SW 1271 (cell line): ENCODE data around the gene CFAP45.

Experiments used
- DNase-seq, 2 experiments: peaks; one replicate each; lab custom pipeline; 2025; lab: John Stamatoyannopoulos, UW

The CFAP45 gene, protein sequence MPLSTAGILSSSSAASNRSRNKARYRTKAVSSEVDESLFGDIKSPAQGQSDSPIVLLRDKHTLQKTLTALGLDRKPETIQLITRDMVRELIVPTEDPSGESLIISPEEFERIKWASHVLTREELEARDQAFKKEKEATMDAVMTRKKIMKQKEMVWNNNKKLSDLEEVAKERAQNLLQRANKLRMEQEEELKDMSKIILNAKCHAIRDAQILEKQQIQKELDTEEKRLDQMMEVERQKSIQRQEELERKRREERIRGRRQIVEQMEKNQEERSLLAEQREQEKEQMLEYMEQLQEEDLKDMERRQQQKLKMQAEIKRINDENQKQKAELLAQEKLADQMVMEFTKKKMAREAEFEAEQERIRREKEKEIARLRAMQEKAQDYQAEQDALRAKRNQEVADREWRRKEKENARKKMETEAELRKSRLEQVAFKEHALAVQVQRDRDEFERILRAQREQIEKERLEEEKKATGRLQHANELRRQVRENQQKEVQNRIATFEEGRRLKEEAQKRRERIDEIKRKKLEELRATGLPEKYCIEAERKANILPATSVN

DNA sequence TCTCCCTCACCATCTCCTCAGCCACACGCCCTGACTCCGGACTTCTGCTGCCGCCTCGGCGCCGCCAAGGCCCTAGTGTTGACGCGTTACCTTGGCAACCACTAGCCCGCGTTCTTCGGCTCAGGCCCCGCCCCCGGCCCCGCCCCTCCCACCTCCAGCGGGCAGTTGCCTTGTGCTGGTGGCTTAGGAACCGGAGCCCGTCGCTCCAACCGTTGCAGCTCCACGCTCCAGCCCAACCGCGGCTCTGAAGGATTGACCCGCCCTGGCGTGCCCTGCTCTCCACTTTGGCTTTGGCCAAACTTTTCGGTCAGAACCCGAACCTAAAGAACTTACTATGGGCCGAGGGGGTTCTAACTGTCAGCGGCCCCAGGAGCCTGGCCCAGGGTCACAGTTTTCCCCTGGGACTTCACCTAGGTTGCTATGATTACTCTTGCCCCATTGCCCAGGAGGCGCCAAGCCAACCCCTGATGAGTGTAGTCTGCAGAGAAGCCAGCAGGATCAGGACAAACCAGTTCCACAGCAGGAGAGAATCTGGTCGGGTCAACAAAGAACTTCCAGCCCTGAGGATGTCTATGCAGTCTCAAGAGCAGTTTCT is at the start of gene CFAP45:
TSS of gene CFAP45 (minus strand) at position 80 of the 595 bp plus-strand sequence. CDS start at position 13, 67 bp downstream.
- DNase-seq: no peak

- no peak for DNase-seq
Observed at GRCh38 chr1:159949123-159949522, 49.2 kb upstream of the CFAP45 start.

DNA sequence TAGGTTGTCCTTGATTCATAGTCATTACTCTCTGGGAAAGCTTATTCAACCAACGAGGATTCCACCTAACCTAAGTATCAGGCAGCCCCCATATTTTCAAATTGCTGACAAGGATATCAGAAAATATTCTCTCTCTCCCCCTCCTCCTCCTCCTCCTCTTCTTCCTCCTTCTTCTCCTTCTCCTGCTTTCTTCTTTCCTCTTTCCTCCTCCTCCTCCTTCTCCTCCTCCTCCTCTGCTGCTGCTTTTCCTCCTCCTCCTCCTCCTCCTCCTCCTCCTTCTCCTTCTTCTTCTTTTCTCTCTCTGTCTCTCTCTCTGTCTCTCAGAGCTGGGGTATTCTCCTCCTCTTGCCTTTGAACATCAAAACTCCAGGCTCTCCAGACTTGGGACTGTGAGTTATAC is 48.0 kb upstream of the CFAP45 start:
- DNase-seq: no peak

- DNase-seq: no peak
Observed at GRCh38 chr1:159946242-159947187, 46.5 kb upstream of the CFAP45 start.

DNA sequence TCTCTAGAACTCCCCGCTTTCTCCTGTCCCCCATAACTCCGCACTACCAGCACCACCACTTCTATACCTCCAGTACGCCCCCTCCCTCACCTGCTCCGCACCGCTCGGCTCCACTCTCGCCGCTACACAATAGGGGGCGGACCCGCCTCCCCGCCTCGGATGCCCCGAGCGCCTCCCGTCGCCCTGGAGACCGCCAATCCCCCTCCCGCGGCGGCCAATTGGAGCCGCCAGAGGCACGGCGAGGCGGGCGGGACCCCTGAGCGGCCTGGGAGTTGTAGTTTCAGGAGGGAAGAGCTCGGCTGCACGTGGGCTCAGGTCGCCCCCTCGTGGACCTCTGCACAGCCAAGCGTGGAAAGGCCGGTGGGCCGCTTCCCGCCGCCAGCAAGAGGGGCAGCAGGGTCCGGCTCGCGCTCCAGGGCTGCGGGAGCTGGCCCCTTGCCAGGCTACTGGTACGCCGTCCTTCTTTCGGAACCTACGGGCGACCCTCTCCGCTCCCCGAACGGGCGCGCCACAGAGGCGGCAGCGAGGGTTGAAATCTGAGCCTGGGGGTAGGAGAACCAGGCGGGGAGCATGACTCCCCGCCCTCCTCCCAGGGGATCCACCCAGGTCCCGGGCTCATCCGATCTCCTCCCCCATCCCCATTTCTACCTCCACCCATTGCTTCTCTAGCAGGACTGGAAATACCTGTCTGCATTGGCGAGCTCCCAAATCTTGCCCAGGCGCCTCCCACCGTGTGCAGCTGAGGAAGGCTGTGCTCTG is 45.7 kb upstream of the CFAP45 start, which contains the start of gene IGSF9:
TSS of gene IGSF9 (minus strand) at position 131 of the 759 bp plus-strand sequence. CDS start 2,159 bp downstream, outside the sequence.
- DNase-seq: no peak

DNA sequence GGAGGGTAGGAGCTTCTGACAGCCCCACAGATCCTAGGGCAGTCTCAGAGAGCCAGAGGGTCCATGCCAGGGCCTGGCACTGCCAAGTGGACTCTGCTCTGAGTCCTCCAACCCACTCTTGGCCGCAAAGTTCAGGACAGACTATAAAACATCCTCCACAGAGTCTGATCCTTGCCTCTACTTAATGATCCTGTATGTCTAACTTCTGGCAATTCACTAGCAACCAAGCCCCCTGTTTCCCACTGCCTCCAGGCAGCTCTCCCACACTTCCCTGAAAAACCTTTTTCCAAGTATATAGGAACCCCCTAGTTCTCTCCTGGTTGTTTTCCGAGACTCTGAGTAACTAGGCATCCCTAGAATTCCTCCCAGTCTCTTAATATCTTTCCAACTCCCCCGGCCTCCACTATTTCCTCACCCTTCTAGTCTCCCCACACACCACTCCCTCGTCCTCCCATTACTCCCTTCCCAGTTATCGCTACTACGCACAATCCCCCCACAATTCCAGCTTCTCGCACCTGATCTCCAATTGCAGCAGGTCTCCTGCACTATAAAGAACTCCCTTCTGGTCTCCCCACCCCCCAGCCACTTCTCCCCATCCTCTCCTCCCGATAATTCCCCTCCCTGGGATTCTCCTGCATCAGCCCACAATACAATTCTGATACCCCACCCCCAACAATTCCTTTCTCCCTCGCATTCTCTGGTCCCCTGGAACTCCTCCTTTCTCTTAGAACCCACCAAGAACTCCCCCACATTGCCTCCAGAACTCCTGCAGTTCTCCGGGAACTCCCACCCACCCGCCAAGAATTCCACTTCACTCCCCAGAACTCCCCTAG is 44.9 kb upstream of the CFAP45 start:
- no peak for DNase-seq

DNA sequence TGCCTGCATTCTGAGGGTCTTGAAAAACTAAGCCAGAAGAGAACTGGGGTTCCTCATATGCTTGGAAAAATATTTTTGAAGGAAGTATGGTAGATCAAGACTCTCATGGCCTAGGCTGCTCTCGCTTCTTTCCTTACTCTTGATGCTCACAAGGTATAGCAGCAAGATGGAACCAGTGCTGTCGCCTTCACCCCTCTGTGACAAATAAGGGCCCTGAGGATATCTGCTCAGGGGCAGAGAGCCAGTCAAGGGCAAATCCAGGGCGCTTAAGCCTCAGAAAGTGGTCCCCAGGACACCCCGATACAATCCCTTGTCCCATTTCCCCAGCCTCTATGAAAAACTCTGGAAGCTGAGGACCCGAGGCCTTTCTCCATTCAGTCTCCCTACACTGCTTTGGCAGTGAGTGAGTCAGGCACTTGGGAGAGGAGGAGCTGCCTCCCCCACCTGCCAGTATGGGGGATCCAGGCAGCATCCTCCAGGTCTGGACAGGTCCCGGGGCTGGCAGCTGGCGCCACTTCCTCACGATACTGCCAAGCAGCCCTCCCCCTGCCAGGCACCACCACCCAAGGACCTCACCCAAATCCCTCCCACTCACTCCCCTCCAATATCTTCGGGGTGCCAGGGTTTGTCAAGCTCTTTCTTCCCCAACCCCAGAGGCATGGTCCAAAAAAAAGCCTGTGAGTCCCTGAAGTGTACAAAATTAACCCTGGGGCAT is 44.1 kb upstream of the CFAP45 start:
- DNase-seq: no peak

GRCh38 chr1:159943278-159943640 is 43.3 kb upstream of the CFAP45 start:
- no peak for DNase-seq

- no peak for DNase-seq
Observed at GRCh38 chr1:159942632-159943277, 42.8 kb upstream of the CFAP45 start.

GRCh38 chr1:159941591-159942560 is 41.9 kb upstream of the CFAP45 start:
- DNase-seq: no peak

DNA sequence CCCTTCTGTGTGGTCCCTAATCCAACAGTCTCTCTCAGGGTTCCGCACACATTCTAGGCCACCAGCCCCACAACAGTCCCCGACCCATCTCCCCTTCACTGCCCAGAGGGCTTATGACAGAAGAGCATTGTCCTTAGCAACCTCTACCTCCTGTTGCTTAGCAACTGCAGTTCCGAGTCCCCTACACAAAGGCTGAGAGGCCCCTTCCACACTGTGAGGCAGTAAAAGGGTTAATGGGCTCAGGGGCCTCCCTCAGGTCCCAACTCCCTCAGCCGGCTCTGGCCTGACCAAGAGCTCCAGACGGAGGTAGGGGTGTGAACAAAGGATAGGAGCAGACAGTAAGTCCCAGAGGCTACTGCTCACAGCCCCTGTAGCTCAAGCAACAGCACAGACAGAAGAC is 41.2 kb upstream of the CFAP45 start:
- DNase-seq: no peak

- DNase-seq: no peak
Observed at GRCh38 chr1:159940006-159940620, 40.1 kb upstream of the CFAP45 start.

- DNase-seq: no peak
Observed at GRCh38 chr1:159939678-159940002, 39.7 kb upstream of the CFAP45 start.

DNA sequence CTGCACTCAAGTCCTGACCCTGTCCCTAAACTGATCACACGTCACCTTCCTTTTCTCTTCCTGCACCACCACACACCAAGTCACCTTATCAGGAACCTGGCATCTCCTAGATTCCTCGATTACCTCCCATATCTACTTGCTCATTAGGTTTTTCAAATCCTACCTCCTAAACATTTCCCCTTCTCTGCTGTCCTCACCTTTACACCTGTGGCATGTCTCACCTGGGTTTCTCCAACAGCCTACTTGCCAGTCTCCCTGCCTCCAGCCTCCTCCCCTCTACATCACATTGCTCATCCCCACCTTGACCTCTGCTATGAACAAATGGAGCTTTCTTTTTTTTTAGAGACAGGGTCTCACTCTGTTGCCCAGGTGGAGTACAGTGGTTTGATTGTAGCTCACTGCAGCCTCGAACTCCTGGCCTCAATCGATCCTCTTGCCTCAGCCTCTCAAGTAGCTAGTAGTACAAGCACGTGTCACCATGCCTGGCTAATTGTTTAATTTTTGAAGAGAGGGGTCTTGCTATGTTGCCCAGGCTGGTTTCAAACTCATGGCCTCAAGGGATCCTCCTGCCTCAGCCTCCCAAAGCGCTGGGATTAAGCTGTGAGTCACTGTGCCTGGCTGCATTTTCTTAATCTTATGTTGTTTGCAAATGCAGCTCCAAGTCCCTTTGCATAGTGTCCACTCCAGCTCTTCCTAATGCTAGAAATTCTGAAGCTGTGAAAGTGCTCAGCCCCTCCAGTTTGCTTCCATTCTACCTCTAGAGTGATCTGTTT is 39.1 kb upstream of the CFAP45 start:
- no peak for DNase-seq

- DNase-seq: no peak
Observed at GRCh38 chr1:159938211-159938852, 38.4 kb upstream of the CFAP45 start.

GRCh38 chr1:159937054-159937750 is 37.2 kb upstream of the CFAP45 start:
- DNase-seq: no peak
